SK-N-MC (cell line): Measurements from ENCODE around the gene ARHGEF10L.

Experiments used
- EZH2 ChIP-seq: fragments of 200-600 bp; sonication (generic); IDR thresholded peaks from one replicate; pipeline ENCODE4 v1.6.1; 2017; ENCODE audit warnings: antibody characterized with exemption
- FOXP2 ChIP-seq: optimal IDR thresholded peaks from 2 replicates; pipeline ENCODE3; 2011; ENCODE audit warnings: mild to moderate bottlenecking, moderate library complexity; ENCODE audit not compliant: insufficient read depth; ENCODE audit errors: extremely low read length, control extremely low read depth
- POLR2AphosphoS5 ChIP-seq: IDR thresholded peaks from 2 replicates; pipeline ENCODE4 v1.6.1; 2012; ENCODE audit warnings: mild to moderate bottlenecking, low read depth, low read length, borderline replicate concordance

DNA sequence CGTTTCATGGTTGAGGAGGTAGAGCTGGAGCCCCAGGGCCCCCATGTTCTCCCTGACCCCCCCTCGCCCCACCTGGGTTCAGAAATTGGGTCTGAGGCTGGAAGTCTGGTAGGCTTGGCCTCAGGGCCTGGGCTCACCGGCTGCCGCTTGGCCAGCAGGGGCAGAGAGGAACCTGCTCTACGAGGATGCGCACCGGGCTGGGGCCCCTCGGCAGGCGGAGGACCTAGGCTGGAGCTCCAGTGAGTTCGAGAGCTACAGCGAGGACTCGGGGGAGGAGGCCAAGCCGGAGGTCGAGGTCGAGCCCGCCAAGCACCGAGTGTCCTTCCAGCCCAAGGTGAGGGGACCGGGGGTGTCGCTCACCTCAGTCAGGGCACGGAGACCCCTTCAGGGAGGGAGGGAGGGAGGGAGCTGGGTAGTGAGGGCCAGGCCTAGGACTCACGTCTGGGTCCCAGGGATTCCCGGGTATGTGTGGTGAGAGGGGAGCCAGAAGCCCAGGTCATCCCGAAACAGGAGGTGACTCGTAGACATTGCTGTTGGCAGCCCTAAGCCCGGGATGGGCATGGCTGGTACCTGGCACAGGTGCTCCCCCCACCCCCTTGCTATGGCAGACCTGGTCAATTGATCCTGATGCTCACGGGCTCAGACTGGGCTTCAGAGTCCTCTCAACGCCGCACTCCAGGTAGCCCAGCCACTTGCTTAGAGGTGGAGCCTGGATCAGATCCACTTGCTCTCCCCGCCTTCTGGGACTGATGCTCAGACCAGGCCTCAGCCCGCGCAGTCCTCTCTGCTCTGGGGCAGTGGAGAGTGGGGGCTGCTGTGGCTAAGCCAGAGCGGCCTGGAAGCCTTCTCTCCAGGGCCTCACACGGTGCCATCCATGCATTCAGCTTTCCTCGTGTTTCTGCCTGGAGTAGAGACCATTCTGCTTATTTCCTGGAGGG lies 68.4 kb downstream of the ARHGEF10L start:
- TF ChIP-seq EZH2 (no peak), POLR2AphosphoS5 (no peak), FOXP2 (no peak)
